ENCODE data around the gene CST11.

The CST11 gene

GRCh38 chr20:23412026-23412425 is 40.6 kb downstream of the CST11 start:
- H3K27me3 ChIP-seq (ENCODE audit: control insufficient read depth, insufficient read depth, low read length, poor library complexity, severe bottlenecking): no peaks in the 10 kb centered on the region
- no peaks in the 10 kb centered on the region for H3K4me1 ChIP-seq (ENCODE audit: control insufficient read depth, insufficient read depth, low read length)
- H3K27ac ChIP-seq (ENCODE audit: insufficient read depth, low read depth, low read length, poor library complexity, severe bottlenecking): no peak overlapping the region
- no peaks in the 10 kb centered on the region for H3K36me3 ChIP-seq (ENCODE audit: control insufficient read depth, insufficient read depth, low read length)
- no peak overlapping the region for H3K4me3 ChIP-seq (ENCODE audit: insufficient read depth, low read depth, low read length)
- no peaks in the 10 kb centered on the region for H3K9me3 ChIP-seq (ENCODE audit: control insufficient read depth, low read length)
- 87 to 94% methylated on average over 1 of the region's 1 CpG for WGBS, 2 experiments

GRCh38 chr20:23410916-23411695 is 41.6 kb downstream of the CST11 start:
- Histone ChIP-seq H3K36me3 (ENCODE audit: control insufficient read depth, insufficient read depth, low read length) (no peaks in the 10 kb centered on the region), H3K27me3 (ENCODE audit: control insufficient read depth, insufficient read depth, low read length, poor library complexity, severe bottlenecking) (no peaks in the 10 kb centered on the region), H3K4me1 (ENCODE audit: control insufficient read depth, insufficient read depth, low read length) (no peaks in the 10 kb centered on the region), H3K27ac (ENCODE audit: insufficient read depth, low read depth, low read length, poor library complexity, severe bottlenecking) (no peak overlapping the region), H3K4me3 (ENCODE audit: insufficient read depth, low read depth, low read length) (no peak overlapping the region), H3K9me3 (ENCODE audit: control insufficient read depth, low read length) (no peaks in the 10 kb centered on the region)
- WGBS, 2 experiments: 92 to 97% methylated on average over 3 of the region's 3 CpGs

- H3K36me3 ChIP-seq (ENCODE audit: control insufficient read depth, insufficient read depth, low read length): no peaks in the 10 kb centered on the region
- no peaks in the 10 kb centered on the region for H3K27me3 ChIP-seq (ENCODE audit: control insufficient read depth, insufficient read depth, low read length, poor library complexity, severe bottlenecking)
- WGBS, 2 experiments: 74 to 77% methylated on average over 3 of the region's 3 CpGs
- no peaks in the 10 kb centered on the region for H3K4me1 ChIP-seq (ENCODE audit: control insufficient read depth, insufficient read depth, low read length)
- H3K4me3 ChIP-seq (ENCODE audit: insufficient read depth, low read depth, low read length): no peak overlapping the region
- no peaks in the 10 kb centered on the region for H3K9me3 ChIP-seq (ENCODE audit: control insufficient read depth, low read length)
- H3K27ac ChIP-seq (ENCODE audit: insufficient read depth, low read depth, low read length, poor library complexity, severe bottlenecking): no peak overlapping the region
Measured at GRCh38 chr20:23409800-23410199, 42.9 kb downstream of the CST11 start.

- no peaks in the 10 kb centered on the region for H3K4me1 ChIP-seq (ENCODE audit: control insufficient read depth, insufficient read depth, low read length)
- H3K9me3 ChIP-seq (ENCODE audit: control insufficient read depth, low read length): no peaks in the 10 kb centered on the region
- H3K27me3 ChIP-seq (ENCODE audit: control insufficient read depth, insufficient read depth, low read length, poor library complexity, severe bottlenecking): no peaks in the 10 kb centered on the region
- no peaks in the 10 kb centered on the region for H3K36me3 ChIP-seq (ENCODE audit: control insufficient read depth, insufficient read depth, low read length)
- H3K27ac ChIP-seq (ENCODE audit: insufficient read depth, low read depth, low read length, poor library complexity, severe bottlenecking): no peak overlapping the region
- H3K4me3 ChIP-seq (ENCODE audit: insufficient read depth, low read depth, low read length): no peak overlapping the region
- 96 to 100% methylated on average over 2 of the region's 2 CpGs for WGBS, 2 experiments
Measured at GRCh38 chr20:23408957-23409356, 43.7 kb downstream of the CST11 start.

- no peak overlapping the region for H3K27ac ChIP-seq (ENCODE audit: insufficient read depth, low read depth, low read length, poor library complexity, severe bottlenecking)
- WGBS, 2 experiments: 94 to 100% methylated on average over 2 of the region's 2 CpGs
- H3K9me3 ChIP-seq (ENCODE audit: control insufficient read depth, low read length): no peaks in the 10 kb centered on the region
- no peak overlapping the region for H3K4me3 ChIP-seq (ENCODE audit: insufficient read depth, low read depth, low read length)
- no peaks in the 10 kb centered on the region for H3K4me1 ChIP-seq (ENCODE audit: control insufficient read depth, insufficient read depth, low read length)
- no peaks in the 10 kb centered on the region for H3K27me3 ChIP-seq (ENCODE audit: control insufficient read depth, insufficient read depth, low read length, poor library complexity, severe bottlenecking)
- no peaks in the 10 kb centered on the region for H3K36me3 ChIP-seq (ENCODE audit: control insufficient read depth, insufficient read depth, low read length)
Measured at GRCh38 chr20:23407781-23408464, 44.8 kb downstream of the CST11 start.

GRCh38 chr20:23406880-23407279 is 45.8 kb downstream of the CST11 start:
- Histone ChIP-seq H3K4me1 (ENCODE audit: control insufficient read depth, insufficient read depth, low read length) (no peaks in the 10 kb centered on the region), H3K36me3 (ENCODE audit: control insufficient read depth, insufficient read depth, low read length) (no peaks in the 10 kb centered on the region), H3K27me3 (ENCODE audit: control insufficient read depth, insufficient read depth, low read length, poor library complexity, severe bottlenecking) (no peaks in the 10 kb centered on the region), H3K9me3 (ENCODE audit: control insufficient read depth, low read length) (no peaks in the 10 kb centered on the region), H3K4me3 (ENCODE audit: insufficient read depth, low read depth, low read length) (no peak overlapping the region), H3K27ac (ENCODE audit: insufficient read depth, low read depth, low read length, poor library complexity, severe bottlenecking) (no peak overlapping the region)
- WGBS, 2 experiments: 80 to 100% methylated on average over 1 of the region's 1 CpG

- 84 to 95% methylated on average over 2 to 3 of the region's 3 CpGs for WGBS, 2 experiments
Measured at GRCh38 chr20:23404196-23404595, 48.5 kb downstream of the CST11 start.

GRCh38 chr20:23403751-23404150 is 48.9 kb downstream of the CST11 start:
- Histone ChIP-seq H3K4me1 (ENCODE audit: control insufficient read depth, insufficient read depth, low read length) (no peaks in the 10 kb centered on the region), H3K27me3 (ENCODE audit: control insufficient read depth, insufficient read depth, low read length, poor library complexity, severe bottlenecking) (no peaks in the 10 kb centered on the region), H3K9me3 (ENCODE audit: control insufficient read depth, low read length) (no peaks in the 10 kb centered on the region), H3K27ac (ENCODE audit: insufficient read depth, low read depth, low read length, poor library complexity, severe bottlenecking) (no peak overlapping the region), H3K4me3 (ENCODE audit: insufficient read depth, low read depth, low read length) (no peak overlapping the region), H3K36me3 (ENCODE audit: control insufficient read depth, insufficient read depth, low read length) (no peaks in the 10 kb centered on the region)
- 95 to 98% methylated on average over 5 of the region's 5 CpGs for WGBS, 2 experiments

More at GRCh38 chr20:23404196-23404595, 48.5 kb downstream of the CST11 start:
- H3K9me3 ChIP-seq (ENCODE audit: control insufficient read depth, low read length): no peaks in the 10 kb centered on the region
- no peaks in the 10 kb centered on the region for H3K36me3 ChIP-seq (ENCODE audit: control insufficient read depth, insufficient read depth, low read length)
- no peaks in the 10 kb centered on the region for H3K4me1 ChIP-seq (ENCODE audit: control insufficient read depth, insufficient read depth, low read length)
- H3K4me3 ChIP-seq (ENCODE audit: insufficient read depth, low read depth, low read length): no peak overlapping the region
- H3K27me3 ChIP-seq (ENCODE audit: control insufficient read depth, insufficient read depth, low read length, poor library complexity, severe bottlenecking): no peaks in the 10 kb centered on the region
- H3K27ac ChIP-seq (ENCODE audit: insufficient read depth, low read depth, low read length, poor library complexity, severe bottlenecking): no peak overlapping the region

- WGBS, 2 experiments: 95% methylated on average over 5 of the region's 5 CpGs
- H3K9me3 ChIP-seq (ENCODE audit: control insufficient read depth, low read length): no peaks in the 10 kb centered on the region
- no peaks in the 10 kb centered on the region for H3K4me1 ChIP-seq (ENCODE audit: control insufficient read depth, insufficient read depth, low read length)
- H3K36me3 ChIP-seq (ENCODE audit: control insufficient read depth, insufficient read depth, low read length): no peaks in the 10 kb centered on the region
- no peak overlapping the region for H3K27ac ChIP-seq (ENCODE audit: insufficient read depth, low read depth, low read length, poor library complexity, severe bottlenecking)
- H3K27me3 ChIP-seq (ENCODE audit: control insufficient read depth, insufficient read depth, low read length, poor library complexity, severe bottlenecking): no peaks in the 10 kb centered on the region
- H3K4me3 ChIP-seq (ENCODE audit: insufficient read depth, low read depth, low read length): no peak overlapping the region
Measured at GRCh38 chr20:23401051-23401450, 51.6 kb downstream of the CST11 start.

Measured in ectodermal cell (in vitro differentiated cells).